Stimulated activated CD8-positive, alpha-beta memory T cell treated with anti-CD3 and anti-CD28 coated beads, Interleukin-4, amount 100 ng/mL, for 24 hours (primary cell): Measurements from ENCODE around the gene RGL2.
A peak's percentile ranks its signal among the peaks of the same experiment; 100 is the strongest.

Source experiments
- DNase-seq: peaks from one replicate; pipeline ENCODE4 v3.0.0-alpha.2; 2020; ENCODE audit warnings: low read depth

The RGL2 gene

GRCh38 chr6:33316603-33317418 is 18.1 kb upstream of the RGL2 start:
- no peak for DNase-seq

- no peak for DNase-seq
Observed at GRCh38 chr6:33315793-33316602, 17.3 kb upstream of the RGL2 start.

- DNase-seq, result no peak
Observed at GRCh38 chr6:33314943-33315792, 16.4 kb upstream of the RGL2 start.

GRCh38 chr6:33314515-33314942 is 15.8 kb upstream of the RGL2 start:
- DNase-seq, result peak; percentile 49

GRCh38 chr6:33313709-33314514 is 15.2 kb upstream of the RGL2 start, which contains the start of gene TAPBP:
Gene TAPBP, minus strand, starts transcription at chr6:33314078. Its CDS starts 37 bp downstream, at chr6:33314041.
- DNase-seq, result peak; percentile 74

GRCh38 chr6:33313105-33313708 is 14.5 kb upstream of the RGL2 start:
- DNase-seq, result peak; percentile 32

GRCh38 chr6:33312361-33313104 is 13.8 kb upstream of the RGL2 start:
- peak; percentile 66 for DNase-seq

- DNase-seq, result no peak
Observed at GRCh38 chr6:33306356-33306755, 7.6 kb upstream of the RGL2 start.

GRCh38 chr6:33305052-33305451 is 6.3 kb upstream of the RGL2 start:
- no peak for DNase-seq

- DNase-seq, result no peak
Observed at GRCh38 chr6:33304216-33304615, 5.5 kb upstream of the RGL2 start.

GRCh38 chr6:33301877-33302276 is 3.1 kb upstream of the RGL2 start:
- DNase-seq, result no peak

- DNase-seq, result peak; percentile 90
Observed at GRCh38 chr6:33299237-33299944, 649 bp upstream of the RGL2 start.

GRCh38 chr6:33297956-33298772 is 578 bp downstream of the RGL2 start:
- no peak for DNase-seq

- no peak for DNase-seq
Observed at GRCh38 chr6:33297406-33297955, 1.3 kb downstream of the RGL2 start.

GRCh38 chr6:33296797-33297405 is 1.8 kb downstream of the RGL2 start:
- no peak for DNase-seq

GRCh38 chr6:33295621-33296369 is 2.9 kb downstream of the RGL2 start:
- no peak for DNase-seq
